OCI-LY1 (cell line): Measurements from ENCODE around the gene RBM24.

Experiments
- H2AFZ ChIP-seq: fragments of 200-600 bp; sonication (generic), shearing (Covaris generic); 2 replicates; pipeline ENCODE4 v1.6.0; 2014; ENCODE audit warnings: antibody characterized with exemption, mild to moderate bottlenecking, low read length
- H3F3A ChIP-seq: fragments of 200-600 bp; sonication (generic), shearing (Covaris generic); 2 replicates; pipeline ENCODE4 v1.6.0; 2014; ENCODE audit warnings: mild to moderate bottlenecking, antibody characterized with exemption, low read length, moderate library complexity; ENCODE audit not compliant: insufficient read depth
- H3K27ac ChIP-seq: fragments of 200-600 bp; sonication (generic); 2 replicates; pipeline ENCODE4 v1.5.1; 2014; ENCODE audit warnings: low read length, mixed run types, mild to moderate bottlenecking, low read depth; ENCODE audit not compliant: poor library complexity, severe bottlenecking
- H3K27me3 ChIP-seq: fragments of 200-600 bp; sonication (generic); 2 replicates; pipeline ENCODE4 v1.6.0; 2014; ENCODE audit warnings: antibody characterized with exemption, mild to moderate bottlenecking, low read length, moderate library complexity; ENCODE audit not compliant: insufficient read depth
- H3K36me3 ChIP-seq: fragments of 200-600 bp; sonication (generic); 2 replicates; pipeline ENCODE4 v1.6.1; 2014; ENCODE audit warnings: mild to moderate bottlenecking, antibody characterized with exemption, low read length, moderate library complexity, mixed read lengths; ENCODE audit not compliant: insufficient read depth
- H3K4me1 ChIP-seq: fragments of 200-600 bp; sonication (generic); 2 replicates; pipeline ENCODE4 v1.5.1; 2014; ENCODE audit warnings: mild to moderate bottlenecking, low read length, moderate library complexity; ENCODE audit not compliant: insufficient read depth, severe bottlenecking
- H3K4me2 ChIP-seq: fragments of 200-600 bp; sonication (generic), shearing (Covaris generic); 2 replicates; pipeline ENCODE4 v1.6.1; 2014; ENCODE audit warnings: low read length
- H3K4me3 ChIP-seq: fragments of 200-600 bp; sonication (generic); 2 replicates; pipeline ENCODE4 v1.5.1; 2014; ENCODE audit warnings: low read length, low read depth, mild to moderate bottlenecking, mixed read lengths; ENCODE audit not compliant: poor library complexity, severe bottlenecking
- H3K79me2 ChIP-seq: fragments of 200-600 bp; shearing (Covaris generic); 2 replicates; pipeline ENCODE4 v1.6.1; 2016; ENCODE audit warnings: mixed run types, low read length, mixed read lengths; ENCODE audit not compliant: insufficient read depth
- H3K9ac ChIP-seq: fragments of 200-600 bp; sonication (generic), shearing (Covaris generic); 2 replicates; pipeline ENCODE4 v1.6.1; 2014; ENCODE audit warnings: mild to moderate bottlenecking, low read length, mixed read lengths
- H3K9me2 ChIP-seq: fragments of 200-600 bp; sonication (generic), shearing (Covaris generic); 2 replicates; pipeline ENCODE4 v1.6.1; 2014; ENCODE audit warnings: low read depth, mild to moderate bottlenecking, low read length, mixed read lengths
- H3K9me3 ChIP-seq: fragments of 200-600 bp; shearing (Covaris generic); 2 replicates; pipeline ENCODE4 v1.6.1; 2014; ENCODE audit warnings: low read length, mixed read lengths
- H4K20me1 ChIP-seq: fragments of 200-600 bp; sonication (generic), shearing (Covaris generic); 2 replicates; pipeline ENCODE4 v1.6.0; 2016; ENCODE audit warnings: mild to moderate bottlenecking, low read length; ENCODE audit not compliant: insufficient read depth
- CTCF ChIP-seq: fragments of 200-600 bp; sonication (generic), shearing (Covaris generic); IDR thresholded peaks from 2 replicates; pipeline ENCODE4 v1.5.1; 2017; ENCODE audit warnings: mild to moderate bottlenecking, antibody characterized with exemption, low read length, moderate library complexity, mixed read lengths
- EZH2 ChIP-seq: fragments of 200-600 bp; sonication (generic), shearing (Covaris generic); IDR thresholded peaks from 2 replicates; pipeline ENCODE4 v1.8.0; 2017; ENCODE audit warnings: borderline replicate concordance, mixed run types, mild to moderate bottlenecking, antibody characterized with exemption, low read length, moderate library complexity, mixed read lengths

RBM24 gene

GRCh38 chr6:17239260-17239659 lies 41.9 kb upstream of the RBM24 start:
- Histone ChIP-seq H3K4me1 (no peaks in the 10 kb centered on the region), H4K20me1 (no peaks in the 10 kb centered on the region), H3K79me2 (no peaks in the 10 kb centered on the region), H3K36me3 (no peaks in the 10 kb centered on the region), H3K4me3 (no peak overlapping the region), H3K4me2 (no peak overlapping the region), H3K9ac (no peak overlapping the region), H3K27ac (no peak overlapping the region), H3F3A (no peaks in the 10 kb centered on the region), H2AFZ (no peak overlapping the region), H3K27me3 (peaks cover 4% of the 10 kb centered on the region; the same call in 1 of the 2 replicates), H3K9me3 (no peaks in the 10 kb centered on the region), H3K9me2 (no peaks in the 10 kb centered on the region)
- no peak for TF ChIP-seq EZH2
- TF ChIP-seq CTCF: no peak

- Histone ChIP-seq H4K20me1 (no peaks in the 10 kb centered on the region), H3F3A (no peaks in the 10 kb centered on the region), H3K4me3 (no peak overlapping the region)
Observed at GRCh38 chr6:17240803-17241500, 40.2 kb upstream of the RBM24 start.

GRCh38 chr6:17242087-17242486 lies 39.1 kb upstream of the RBM24 start:
- no peaks in the 10 kb centered on the region for H3K9me2 ChIP-seq
- no peaks in the 10 kb centered on the region for H3F3A ChIP-seq
- H3K79me2 ChIP-seq: no peaks in the 10 kb centered on the region
- no peak overlapping the region for H2AFZ ChIP-seq
- H3K9me3 ChIP-seq: no peaks in the 10 kb centered on the region
- H3K4me2 ChIP-seq: no peak overlapping the region
- no peaks in the 10 kb centered on the region for H3K36me3 ChIP-seq
- H3K4me3 ChIP-seq: no peak overlapping the region
- H3K9ac ChIP-seq: no peak overlapping the region
- H3K27ac ChIP-seq: no peak overlapping the region
- no peaks in the 10 kb centered on the region for H4K20me1 ChIP-seq
- TF ChIP-seq EZH2: no peak
- no peak for TF ChIP-seq CTCF
- peaks cover 4% of the 10 kb centered on the region; the same call in 1 of the 2 replicates for H3K27me3 ChIP-seq
- no peaks in the 10 kb centered on the region for H3K4me1 ChIP-seq

More at GRCh38 chr6:17240803-17241500, 40.2 kb upstream of the RBM24 start:
- no peak overlapping the region for H3K4me2 ChIP-seq
- no peaks in the 10 kb centered on the region for H3K9me3 ChIP-seq
- no peak overlapping the region for H2AFZ ChIP-seq
- no peaks in the 10 kb centered on the region for H3K9me2 ChIP-seq
- H3K27me3 ChIP-seq: peaks cover 4% of the 10 kb centered on the region; the same call in 1 of the 2 replicates
- no peaks in the 10 kb centered on the region for H3K4me1 ChIP-seq
- no peaks in the 10 kb centered on the region for H3K79me2 ChIP-seq
- H3K9ac ChIP-seq: no peak overlapping the region
- TF ChIP-seq CTCF (no peak), EZH2 (no peak)
- H3K27ac ChIP-seq: no peak overlapping the region
- H3K36me3 ChIP-seq: no peaks in the 10 kb centered on the region
